Ramos (cell line): ENCODE data around the gene GRAMD1A.

ENCODE experiments used
- in situ Hi-C: fragments of 300-500 bp; cut with MboI; formaldehyde crosslinking; loops from one replicate; pipeline ENCODE4 v1.14.3; 2022; ENCODE audit warnings: low sequenced_read_pairs; ENCODE audit not compliant: unreplicated experiment

GRAMD1A gene

GRCh38 chr19:35033067-35034004, 33.2 kb downstream of the GRAMD1A start:
- in situ Hi-C loops, result no loop called here

GRCh38 chr19:35034005-35034502, 33.9 kb downstream of the GRAMD1A start:
- in situ Hi-C loops, result no loop called here

GRCh38 chr19:35034588-35035382, 34.7 kb downstream of the GRAMD1A start:
- in situ Hi-C loops, result no loop called here

GRCh38 chr19:35037716-35038622, 37.8 kb downstream of the GRAMD1A start:
- in situ Hi-C loops, result no loop called here

GRCh38 chr19:35038623-35039512, 38.7 kb downstream of the GRAMD1A start:
- in situ Hi-C loops, result no loop called here

- in situ Hi-C loops, result no loop called here
Observed at GRCh38 chr19:35039881-35040825, 40.0 kb downstream of the GRAMD1A start.

GRCh38 chr19:35040826-35041547, 40.9 kb downstream of the GRAMD1A start:
- in situ Hi-C loops, result no loop called here

- in situ Hi-C loops, result no loop called here
Observed at GRCh38 chr19:35041548-35042055, 41.5 kb downstream of the GRAMD1A start, which contains the start of gene HPN. Gene HPN, plus strand, starts transcription at chr19:35041721. Its CDS starts 786 bp downstream, at chr19:35042507.

GRCh38 chr19:35042056-35042730, 42.1 kb downstream of the GRAMD1A start:
- in situ Hi-C loops, result no loop called here

- in situ Hi-C loops, result no loop called here
Observed at GRCh38 chr19:35042954-35043604, 43.0 kb downstream of the GRAMD1A start.

GRCh38 chr19:35043906-35044305, 43.8 kb downstream of the GRAMD1A start:
- in situ Hi-C loops, result no loop called here

GRCh38 chr19:35044317-35045117, 44.4 kb downstream of the GRAMD1A start:
- in situ Hi-C loops, result no loop called here

- in situ Hi-C loops, result no loop called here
Observed at GRCh38 chr19:35045667-35046300, 45.7 kb downstream of the GRAMD1A start.

- in situ Hi-C loops, result no loop called here
Observed at GRCh38 chr19:35046461-35046860, 46.3 kb downstream of the GRAMD1A start.
